IMR-90 (cell line): ENCODE data around the gene IFFO2. TPM values are rescaled to one million over a fixed set of nuclear protein-coding genes. Genes with fewer than 3 reads are reported as not detected.

Source experiments
- ATAC-seq: fragments of 200-7000 bp; cut with Tn5 transposase; 2 replicates; pipeline ENCODE4 v1.9.1; 2020; ENCODE audit warnings: low read depth, mild to moderate bottlenecking, moderate library complexity
- BruUV-seq: library from RNA; stranded (reverse); fragments of 400-500 nt; replicated peaks from 2 replicates; lab custom pipeline; 2021; lab: Mats Ljungman, UMichigan
- CTCF ChIA-PET: fragments of 300-600 bp; formaldehyde crosslinking; extraction: SDS; loops from one replicate; lab custom pipeline; 2021; ENCODE audit warnings: antibody characterized with exemption; lab: Yijun Ruan, JAX
- POLR2A ChIA-PET: fragments of 300-600 bp; sonication (Branson Sonifier 250); formaldehyde crosslinking; loops from one replicate; lab custom pipeline; 2022; ENCODE audit warnings: antibody characterized with exemption; ENCODE audit not compliant: unreplicated experiment; lab: Charles Lee
- DNase-seq: peaks from one replicate; pipeline ENCODE4 v3.0.0; 2013
- H2AFZ ChIP-seq: replicated peaks from 2 replicates; pipeline ENCODE3; 2013; ENCODE audit warnings: low read length, mild to moderate bottlenecking; ENCODE audit not compliant: poor library complexity
- H2AK5ac ChIP-seq: 2 replicates; pipeline ENCODE4 v1.6.1; 2013; ENCODE audit warnings: low read depth, low read length, inconsistent platforms
- H2AK9ac ChIP-seq: replicated peaks from 2 replicates; pipeline ENCODE3; 2013; ENCODE audit warnings: mild to moderate bottlenecking, low read depth, low read length, moderate library complexity; ENCODE audit not compliant: poor library complexity
- H2BK120ac ChIP-seq: 2 replicates; pipeline ENCODE4 v1.6.1; 2013; ENCODE audit warnings: low read depth, low read length, inconsistent platforms
- H2BK15ac ChIP-seq: 3 replicates; pipeline ENCODE4 v1.6.1; 2013; ENCODE audit warnings: low read depth, low read length, inconsistent platforms
- H2BK20ac ChIP-seq: 2 replicates; pipeline ENCODE4 v1.6.1; 2013; ENCODE audit warnings: low read depth, mild to moderate bottlenecking, inconsistent platforms, low read length, moderate library complexity
- H2BK5ac ChIP-seq: 2 replicates; pipeline ENCODE4 v1.6.1; 2013; ENCODE audit warnings: mild to moderate bottlenecking, low read depth, low read length, inconsistent platforms; ENCODE audit not compliant: poor library complexity, severe bottlenecking
- H3K14ac ChIP-seq: replicated peaks from 2 replicates; pipeline ENCODE4 v1.6.1; 2013; ENCODE audit warnings: low read depth, low read length, inconsistent platforms
- H3K18ac ChIP-seq: 2 replicates; pipeline ENCODE4 v1.6.1; 2013; ENCODE audit warnings: low read depth, low read length, control low read depth
- H3K23ac ChIP-seq: 2 replicates; pipeline ENCODE4 v1.6.1; 2013; ENCODE audit warnings: low read depth, low read length, inconsistent platforms
- H3K27ac ChIP-seq: 2 replicates; pipeline ENCODE4 v1.5.1; 2013; ENCODE audit warnings: mild to moderate bottlenecking, control low read depth, low read length; ENCODE audit not compliant: insufficient read depth
- H3K27me3 ChIP-seq: 2 replicates; pipeline ENCODE4 v1.6.1; 2013; ENCODE audit warnings: low read length; ENCODE audit not compliant: control insufficient read depth, insufficient read depth
- H3K36me3 ChIP-seq: 2 replicates; pipeline ENCODE4 v1.6.1; 2013; ENCODE audit warnings: low read length, mixed read lengths; ENCODE audit not compliant: control insufficient read depth, insufficient read depth
- H3K4ac ChIP-seq: 2 replicates; pipeline ENCODE4 v1.6.1; 2013; ENCODE audit warnings: low read depth, low read length, inconsistent platforms
- H3K4me1 ChIP-seq: 2 replicates; pipeline ENCODE4 v1.6.1; 2013; ENCODE audit warnings: low read length, mixed read lengths; ENCODE audit not compliant: control insufficient read depth, insufficient read depth
- H3K4me2 ChIP-seq: 2 replicates; pipeline ENCODE4 v1.6.1; 2013; ENCODE audit warnings: low read depth, mild to moderate bottlenecking, control low read depth, low read length, moderate library complexity
- H3K4me3 ChIP-seq: 2 replicates; pipeline ENCODE4 v1.5.1; 2013; ENCODE audit warnings: low read depth, mild to moderate bottlenecking, control low read depth, low read length, moderate library complexity; ENCODE audit not compliant: insufficient read depth
- H3K56ac ChIP-seq: 2 replicates; pipeline ENCODE4 v1.6.1; 2013; ENCODE audit warnings: low read length, inconsistent platforms; ENCODE audit not compliant: insufficient read depth; ENCODE audit errors: extremely low read depth
- H3K79me1 ChIP-seq, 2 experiments: 2 replicates each; pipeline ENCODE4 v1.6.1; 2013; ENCODE audit warnings: low read length in 2 of 2, inconsistent platforms in 1 of 2, low read depth in 1 of 2
- H3K9ac ChIP-seq: 2 replicates; pipeline ENCODE4 v1.6.1; 2013; ENCODE audit warnings: low read depth, low read length, control low read depth
- H3K9me1 ChIP-seq: 2 replicates; pipeline ENCODE4 v1.6.1; 2013; ENCODE audit warnings: low read length, inconsistent platforms; ENCODE audit not compliant: insufficient read depth
- H3K9me3 ChIP-seq: 2 replicates; pipeline ENCODE4 v1.6.1; 2013; ENCODE audit warnings: low read length; ENCODE audit not compliant: control insufficient read depth, insufficient read depth
- H4K20me1 ChIP-seq: 2 replicates; pipeline ENCODE4 v1.6.1; 2013; ENCODE audit warnings: low read length, inconsistent platforms; ENCODE audit not compliant: insufficient read depth
- H4K5ac ChIP-seq: 2 replicates; pipeline ENCODE4 v1.6.1; 2013; ENCODE audit warnings: mild to moderate bottlenecking, low read depth, low read length, control low read depth
- H4K8ac ChIP-seq, 2 experiments: 2 replicates each; pipeline ENCODE4 v1.6.1; 2013; ENCODE audit warnings: low read depth in 2 of 2, low read length in 2 of 2, control low read depth in 1 of 2, inconsistent platforms in 1 of 2
- H4K91ac ChIP-seq: 2 replicates; pipeline ENCODE4 v1.6.1; 2013; ENCODE audit warnings: low read depth, low read length, inconsistent platforms; ENCODE audit not compliant: insufficient read depth
- CEBPB ChIP-seq: IDR thresholded peaks from 2 replicates; pipeline ENCODE4 v1.6.1; 2012; ENCODE audit warnings: low read depth, low read length, improper control_type of control experiment
- CHD1 ChIP-seq: IDR thresholded peaks from 2 replicates; pipeline ENCODE4 v1.6.1; 2012; ENCODE audit warnings: low read depth, low read length, improper control_type of control experiment
- CTCF ChIP-seq: conservative IDR thresholded peaks from 2 replicates; pipeline ENCODE4 v1.5.1; 2012; ENCODE audit warnings: mild to moderate bottlenecking, low read depth, low read length, improper control_type of control experiment
- ELK1 ChIP-seq: fragments of 150-350 bp; IDR thresholded peaks from 2 replicates; pipeline ENCODE4 v1.6.1; 2016; ENCODE audit warnings: low read depth, mild to moderate bottlenecking, low read length, moderate library complexity, borderline replicate concordance
- FOS ChIP-seq: fragments of 150-350 bp; IDR thresholded peaks from 2 replicates; pipeline ENCODE4 v1.6.1; 2016; ENCODE audit warnings: low read depth, low read length
- MAFK ChIP-seq: IDR thresholded peaks from 2 replicates; pipeline ENCODE4 v1.6.1; 2012; ENCODE audit warnings: low read depth, low read length, improper control_type of control experiment
- MXI1 ChIP-seq: IDR thresholded peaks from 2 replicates; pipeline ENCODE4 v1.6.1; 2012; ENCODE audit warnings: low read depth, mild to moderate bottlenecking, low read length, moderate library complexity, borderline replicate concordance
- POLR2A ChIP-seq: IDR thresholded peaks from 2 replicates; pipeline ENCODE4 v1.6.1; 2012; ENCODE audit warnings: mild to moderate bottlenecking, low read depth, low read length
- RAD21 ChIP-seq: IDR thresholded peaks from 2 replicates; pipeline ENCODE4 v1.6.1; 2012; ENCODE audit warnings: low read length, improper control_type of control experiment
- RCOR1 ChIP-seq: IDR thresholded peaks from 2 replicates; pipeline ENCODE4 v1.6.1; 2012; ENCODE audit warnings: mild to moderate bottlenecking, low read length, improper control_type of control experiment; ENCODE audit not compliant: insufficient replicate concordance
- RFX5 ChIP-seq: IDR thresholded peaks from 2 replicates; pipeline ENCODE4 v1.8.0; 2012; ENCODE audit warnings: low read depth, mild to moderate bottlenecking, low read length, moderate library complexity
- SMC3 ChIP-seq: fragments of 150-350 bp; IDR thresholded peaks from 2 replicates; pipeline ENCODE4 v1.6.1; 2016; ENCODE audit warnings: low read depth, mild to moderate bottlenecking, antibody characterized with exemption, low read length, moderate library complexity
- WGBS, 2 experiments: methylation state at CpG; one replicate each; pipeline versions ENCODE4 v1.1.5 to v1.1.7; 2013; ENCODE audit warnings: missing lambda C conversion rate in 2 of 2; ENCODE audit not compliant: insufficient read length in 1 of 2; ENCODE audit errors: extremely low coverage in 2 of 2; 5-methylcytosine and 5-hydroxymethylcytosine counted together
- dilution Hi-C: fragments of 300-500 bp; cut with HindIII; formaldehyde crosslinking; loops from one replicate; pipeline ENCODE4 v1.14.3; 2018; ENCODE audit warnings: low sequenced_read_pairs; ENCODE audit not compliant: unreplicated experiment
- in situ Hi-C: fragments of 300-500 bp; cut with MboI; formaldehyde crosslinking; loops from 3 replicates; pipeline ENCODE4 v1.14.3; 2019; ENCODE audit warnings: low sequenced_read_pairs, inconsistent platforms, mixed read lengths
- intact Hi-C: fragments of 100-400 bp; cut with micrococcal nuclease; formaldehyde crosslinking; loops from 2 replicates; pipeline ENCODE4 v1.10.0; 2022
- polyA plus RNA-seq, 3 experiments: library from polyadenylated mRNA; depleted of rRNA; stranded (reverse); fragments of >200 nt; gene quantifications; 2 replicates each; pipeline ENCODE4 v1.2.3, GENCODE V29; 2012; ENCODE audit warnings: low replicate concordance in 1 of 3
- total RNA-seq: library from RNA; depleted of rRNA; stranded (reverse); fragments of >200 nt; gene quantifications from 2 replicates; pipeline ENCODE4 v1.2.3, GENCODE V29; 2012

Gene IFFO2
- total and polyA plus RNA-seq, 2 of the 4 experiments (the other 2 are of a cell fraction): 14.5 to 18.2 TPM

- Histone ChIP-seq H3K18ac (no peak overlapping the region), H3K27ac (no peak overlapping the region), H2AK9ac (peak overlapping the region; percentile 43), H3K9ac (no peak overlapping the region), H3K4ac (peak overlapping the region; percentile 73), H3K14ac (no peak overlapping the region), H4K8ac (no peak overlapping the region), H3K36me3 (0 out of 2 replicates have a peak, but pooled peaks cover 1% of the 10 kb centered on the region), H4K5ac (no peak overlapping the region), H2BK120ac (no peak overlapping the region), H3K56ac (no peak overlapping the region), H2BK15ac (no peak overlapping the region), H2AK5ac (0 out of 2 replicates have a peak overlapping the region, but pooled peaks have one; percentile 17), H3K79me1 (peaks cover 15 to 91% of the 10 kb centered on the region in 2 experiments), H3K27me3 (no peaks in the 10 kb centered on the region), H3K9me3 (no peaks in the 10 kb centered on the region), H4K20me1 (no peaks in the 10 kb centered on the region), H3K4me2 (no peak overlapping the region), H3K4me3 (no peak overlapping the region), H2AFZ (peak overlapping the region; percentile 46), H3K23ac (no peak overlapping the region), H2BK20ac (no peak overlapping the region), H2BK5ac (no peak overlapping the region), H3K4me1 (peaks cover 54% of the 10 kb centered on the region), H4K91ac (no peak overlapping the region), H3K9me1 (peaks cover 32% of the 10 kb centered on the region)
- ATAC-seq (no peak), DNase-seq (no peak)
- intact Hi-C loops: no loop called here
- BruUV-seq: no TSS peak
- WGBS, 2 experiments: 77% methylated on average over 4 of the region's 9 CpGs; no CpG with 5 or more reads in 1 of the 2 experiments
- in situ Hi-C loops: no loop called here
- TF ChIP-seq FOS: no peak
- TF ChIP-seq CTCF: no peak
- TF ChIP-seq ELK1: no peak
- TF ChIP-seq POLR2A: no peak
- TF ChIP-seq RAD21: no peak
- TF ChIP-seq MXI1: no peak
- no peak for TF ChIP-seq SMC3
- TF ChIP-seq RFX5: no peak
- TF ChIP-seq CHD1: no peak
- no peak for TF ChIP-seq RCOR1
- TF ChIP-seq MAFK: no peak
- TF ChIP-seq CEBPB: no peak
- POLR2A ChIA-PET: no interaction called here
- CTCF ChIA-PET: interaction anchor here (1.5 kb wide), 1 partner anchor 40 kb away, joined by 8 read pairs; no protein-coding TSS in a partner anchor
- dilution Hi-C loops: no loop called here
Measured at GRCh38 chr1:18947570-18947969, 8.9 kb downstream of the IFFO2 start.
